ENCODE data around the gene MT3. TPM values are rescaled to one million over a fixed set of nuclear protein-coding genes. Genes with fewer than 3 reads are reported as not detected.

The MT3 gene
- total and polyA plus RNA-seq, 2 of the 13 experiments (the other 11 are each of a cell fraction or from before 2014, with no cell fraction given): not detected

- TF ChIP-seq STAT6 (CRISPR knock-in tag; IDR thresholded peaks at IDR 0.05; ENCODE audit: borderline replicate concordance) (no peak), ZNF792 (CRISPR knock-in tag; IDR thresholded peaks at IDR 0.05) (no peak), NKX3-1 (CRISPR knock-in tag; IDR thresholded peaks at IDR 0.05) (no peak), ZNF280B (CRISPR knock-in tag; IDR thresholded peaks at IDR 0.05; ENCODE audit: borderline replicate concordance) (no peak), GLI4 (CRISPR knock-in tag; IDR thresholded peaks at IDR 0.05; ENCODE audit: borderline replicate concordance) (no peak), ZSCAN12 (CRISPR knock-in tag; IDR thresholded peaks at IDR 0.05) (no peak), EHMT2 (IDR thresholded peaks at IDR 0.05; ENCODE audit: borderline replicate concordance, low read depth, low read length) (no peak), ZNF33B (CRISPR knock-in tag; IDR thresholded peaks at IDR 0.05) (no peak), ZGPAT (CRISPR knock-in tag; IDR thresholded peaks at IDR 0.05) (0 out of 2 replicates have a peak, but pooled peaks have one; percentile 13), ELK4 (CRISPR knock-in tag; IDR thresholded peaks at IDR 0.05; ENCODE audit: borderline replicate concordance) (no peak)
- TF ChIP-seq, protein P1, sequence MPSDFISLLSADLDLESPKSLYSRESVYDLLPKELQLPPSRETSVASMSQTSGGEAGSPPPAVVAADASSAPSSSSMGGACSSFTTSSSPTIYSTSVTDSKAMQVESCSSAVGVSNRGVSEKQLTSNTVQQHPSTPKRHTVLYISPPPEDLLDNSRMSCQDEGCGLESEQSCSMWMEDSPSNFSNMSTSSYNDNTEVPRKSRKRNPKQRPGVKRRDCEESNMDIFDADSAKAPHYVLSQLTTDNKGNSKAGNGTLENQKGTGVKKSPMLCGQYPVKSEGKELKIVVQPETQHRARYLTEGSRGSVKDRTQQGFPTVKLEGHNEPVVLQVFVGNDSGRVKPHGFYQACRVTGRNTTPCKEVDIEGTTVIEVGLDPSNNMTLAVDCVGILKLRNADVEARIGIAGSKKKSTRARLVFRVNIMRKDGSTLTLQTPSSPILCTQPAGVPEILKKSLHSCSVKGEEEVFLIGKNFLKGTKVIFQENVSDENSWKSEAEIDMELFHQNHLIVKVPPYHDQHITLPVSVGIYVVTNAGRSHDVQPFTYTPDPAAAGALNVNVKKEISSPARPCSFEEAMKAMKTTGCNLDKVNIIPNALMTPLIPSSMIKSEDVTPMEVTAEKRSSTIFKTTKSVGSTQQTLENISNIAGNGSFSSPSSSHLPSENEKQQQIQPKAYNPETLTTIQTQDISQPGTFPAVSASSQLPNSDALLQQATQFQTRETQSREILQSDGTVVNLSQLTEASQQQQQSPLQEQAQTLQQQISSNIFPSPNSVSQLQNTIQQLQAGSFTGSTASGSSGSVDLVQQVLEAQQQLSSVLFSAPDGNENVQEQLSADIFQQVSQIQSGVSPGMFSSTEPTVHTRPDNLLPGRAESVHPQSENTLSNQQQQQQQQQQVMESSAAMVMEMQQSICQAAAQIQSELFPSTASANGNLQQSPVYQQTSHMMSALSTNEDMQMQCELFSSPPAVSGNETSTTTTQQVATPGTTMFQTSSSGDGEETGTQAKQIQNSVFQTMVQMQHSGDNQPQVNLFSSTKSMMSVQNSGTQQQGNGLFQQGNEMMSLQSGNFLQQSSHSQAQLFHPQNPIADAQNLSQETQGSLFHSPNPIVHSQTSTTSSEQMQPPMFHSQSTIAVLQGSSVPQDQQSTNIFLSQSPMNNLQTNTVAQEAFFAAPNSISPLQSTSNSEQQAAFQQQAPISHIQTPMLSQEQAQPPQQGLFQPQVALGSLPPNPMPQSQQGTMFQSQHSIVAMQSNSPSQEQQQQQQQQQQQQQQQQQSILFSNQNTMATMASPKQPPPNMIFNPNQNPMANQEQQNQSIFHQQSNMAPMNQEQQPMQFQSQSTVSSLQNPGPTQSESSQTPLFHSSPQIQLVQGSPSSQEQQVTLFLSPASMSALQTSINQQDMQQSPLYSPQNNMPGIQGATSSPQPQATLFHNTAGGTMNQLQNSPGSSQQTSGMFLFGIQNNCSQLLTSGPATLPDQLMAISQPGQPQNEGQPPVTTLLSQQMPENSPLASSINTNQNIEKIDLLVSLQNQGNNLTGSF (CRISPR knock-in tag; IDR thresholded peaks at IDR 0.05): no peak
- TF ChIP-seq, protein P2, sequence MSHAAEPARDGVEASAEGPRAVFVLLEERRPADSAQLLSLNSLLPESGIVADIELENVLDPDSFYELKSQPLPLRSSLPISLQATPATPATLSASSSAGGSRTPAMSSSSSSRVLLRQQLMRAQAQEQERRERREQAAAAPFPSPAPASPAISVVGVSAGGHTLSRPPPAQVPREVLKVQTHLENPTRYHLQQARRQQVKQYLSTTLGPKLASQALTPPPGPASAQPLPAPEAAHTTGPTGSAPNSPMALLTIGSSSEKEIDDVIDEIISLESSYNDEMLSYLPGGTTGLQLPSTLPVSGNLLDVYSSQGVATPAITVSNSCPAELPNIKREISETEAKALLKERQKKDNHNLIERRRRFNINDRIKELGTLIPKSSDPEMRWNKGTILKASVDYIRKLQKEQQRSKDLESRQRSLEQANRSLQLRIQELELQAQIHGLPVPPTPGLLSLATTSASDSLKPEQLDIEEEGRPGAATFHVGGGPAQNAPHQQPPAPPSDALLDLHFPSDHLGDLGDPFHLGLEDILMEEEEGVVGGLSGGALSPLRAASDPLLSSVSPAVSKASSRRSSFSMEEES (CRISPR knock-in tag; IDR thresholded peaks at IDR 0.05): no peak
- TF ChIP-seq, protein P3, sequence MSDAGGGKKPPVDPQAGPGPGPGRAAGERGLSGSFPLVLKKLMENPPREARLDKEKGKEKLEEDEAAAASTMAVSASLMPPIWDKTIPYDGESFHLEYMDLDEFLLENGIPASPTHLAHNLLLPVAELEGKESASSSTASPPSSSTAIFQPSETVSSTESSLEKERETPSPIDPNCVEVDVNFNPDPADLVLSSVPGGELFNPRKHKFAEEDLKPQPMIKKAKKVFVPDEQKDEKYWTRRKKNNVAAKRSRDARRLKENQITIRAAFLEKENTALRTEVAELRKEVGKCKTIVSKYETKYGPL (CRISPR knock-in tag; IDR thresholded peaks at IDR 0.05): no peak
These were observed 20.2 kb downstream of the MT3 start (continued) for GRCh38 chr16:56609463-56609921.

All from HepG2 (cell line).